SU-DHL-6 (cell line): Measurements from ENCODE around the gene EEF2K.

Experiments
- EZH2phosphoT487 ChIP-seq: fragments of 200-600 bp; sonication (generic), shearing (Covaris generic); conservative IDR thresholded peaks from 2 replicates; pipeline ENCODE4 v1.6.1; 2018; ENCODE audit warnings: mild to moderate bottlenecking, antibody characterized with exemption, low read length, moderate library complexity, mixed read lengths
- TF ChIP-seq, protein P1 (sequence below): fragments of 200-600 bp; sonication (generic); IDR thresholded peaks from one replicate; pipeline ENCODE4 v1.5.1; 2017; ENCODE audit warnings: antibody characterized with exemption, mild to moderate bottlenecking, low read length, moderate library complexity; ENCODE audit not compliant: insufficient read depth, poor library complexity, severe bottlenecking

DNA sequence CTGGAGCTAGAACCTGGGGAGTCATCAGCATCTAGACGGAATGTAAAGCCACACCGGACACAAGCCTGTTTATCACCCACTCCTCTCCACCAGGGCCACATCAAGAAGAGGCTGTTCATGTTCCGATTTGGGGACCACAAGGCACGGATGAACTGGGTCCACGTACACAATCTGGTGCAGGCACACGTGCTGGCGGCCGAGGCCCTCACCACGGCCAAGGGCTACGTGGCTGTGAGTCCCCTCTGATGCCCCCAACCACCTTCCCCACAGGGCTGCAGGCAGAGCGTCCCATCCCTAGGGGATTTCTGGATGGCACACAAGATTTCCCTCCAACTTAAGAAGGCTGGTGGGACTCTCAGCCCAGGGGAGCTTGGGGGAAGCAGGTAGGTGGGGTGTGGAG lies 24.7 kb upstream of the EEF2K start:
- TF ChIP-seq, protein P1, sequence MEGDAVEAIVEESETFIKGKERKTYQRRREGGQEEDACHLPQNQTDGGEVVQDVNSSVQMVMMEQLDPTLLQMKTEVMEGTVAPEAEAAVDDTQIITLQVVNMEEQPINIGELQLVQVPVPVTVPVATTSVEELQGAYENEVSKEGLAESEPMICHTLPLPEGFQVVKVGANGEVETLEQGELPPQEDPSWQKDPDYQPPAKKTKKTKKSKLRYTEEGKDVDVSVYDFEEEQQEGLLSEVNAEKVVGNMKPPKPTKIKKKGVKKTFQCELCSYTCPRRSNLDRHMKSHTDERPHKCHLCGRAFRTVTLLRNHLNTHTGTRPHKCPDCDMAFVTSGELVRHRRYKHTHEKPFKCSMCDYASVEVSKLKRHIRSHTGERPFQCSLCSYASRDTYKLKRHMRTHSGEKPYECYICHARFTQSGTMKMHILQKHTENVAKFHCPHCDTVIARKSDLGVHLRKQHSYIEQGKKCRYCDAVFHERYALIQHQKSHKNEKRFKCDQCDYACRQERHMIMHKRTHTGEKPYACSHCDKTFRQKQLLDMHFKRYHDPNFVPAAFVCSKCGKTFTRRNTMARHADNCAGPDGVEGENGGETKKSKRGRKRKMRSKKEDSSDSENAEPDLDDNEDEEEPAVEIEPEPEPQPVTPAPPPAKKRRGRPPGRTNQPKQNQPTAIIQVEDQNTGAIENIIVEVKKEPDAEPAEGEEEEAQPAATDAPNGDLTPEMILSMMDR: no peak
- TF ChIP-seq EZH2phosphoT487: no peak
